WTC11 (cell line): ENCODE results near the gene OPCML.

Experiments
- ATF2 ChIP-seq: sonication (generic); formaldehyde crosslinking; IDR thresholded peaks from 2 replicates; pipeline ENCODE4 v1.8.1; 2022; ENCODE audit warnings: low read depth, missing genetic modification reagents, borderline replicate concordance
- CTCF ChIP-seq: fragments of 200-600 bp; IDR thresholded peaks from 2 replicates; pipeline ENCODE4 v1.8.0; 2022; ENCODE audit warnings: antibody characterized with exemption
- ELF4 ChIP-seq: sonication (generic); formaldehyde crosslinking; IDR thresholded peaks from 2 replicates; pipeline ENCODE4 v1.8.1; 2022; ENCODE audit warnings: low read depth, mild to moderate bottlenecking, moderate library complexity, missing genetic modification reagents
- FOXJ3 ChIP-seq: sonication (generic); formaldehyde crosslinking; IDR thresholded peaks from 2 replicates; pipeline ENCODE4 v1.9.0; 2021; ENCODE audit warnings: missing genetic modification reagents, mild to moderate bottlenecking, borderline replicate concordance
- KAT7 ChIP-seq: sonication (generic); formaldehyde crosslinking; IDR thresholded peaks from 2 replicates; pipeline ENCODE4 v1.8.1; 2023; ENCODE audit warnings: missing genetic modification reagents, mild to moderate bottlenecking, borderline replicate concordance
- NR3C1 ChIP-seq: sonication (generic); formaldehyde crosslinking; conservative IDR thresholded peaks from 2 replicates; pipeline ENCODE4 v1.8.1; 2023; ENCODE audit warnings: low read depth, mild to moderate bottlenecking, missing genetic modification reagents
- SMAD3 ChIP-seq: sonication (generic); formaldehyde crosslinking; IDR thresholded peaks from 2 replicates; pipeline ENCODE4 v1.8.0; 2022; ENCODE audit warnings: missing genetic modification reagents, mild to moderate bottlenecking, borderline replicate concordance
- TCF7 ChIP-seq: sonication (generic); formaldehyde crosslinking; IDR thresholded peaks from 2 replicates; pipeline ENCODE4 v1.8.0; 2022; ENCODE audit warnings: mild to moderate bottlenecking, low read depth, missing genetic modification reagents, moderate library complexity
- ZBTB21 ChIP-seq: sonication (generic); formaldehyde crosslinking; IDR thresholded peaks from 2 replicates; pipeline ENCODE4 v1.8.1; 2023; ENCODE audit warnings: mild to moderate bottlenecking, missing genetic modification reagents, borderline replicate concordance
- ZNF671 ChIP-seq: fragments of 250-450 bp; sonication (Bioruptor Pico); IDR thresholded peaks from 2 replicates; pipeline ENCODE4 v1.8.0; 2021; ENCODE audit warnings: mild to moderate bottlenecking
- TF ChIP-seq, protein P1 (sequence below): sonication (generic); formaldehyde crosslinking; conservative IDR thresholded peaks from 2 replicates; pipeline ENCODE4 v1.8.1; 2022; ENCODE audit warnings: mild to moderate bottlenecking, missing genetic modification reagents
- TF ChIP-seq, protein P2 (sequence below): sonication (generic); formaldehyde crosslinking; IDR thresholded peaks from 2 replicates; pipeline ENCODE4 v1.8.0; 2022; ENCODE audit warnings: mild to moderate bottlenecking, missing genetic modification reagents
- TF ChIP-seq, protein P3 (sequence below): sonication (generic); formaldehyde crosslinking; IDR thresholded peaks from 2 replicates; pipeline ENCODE4 v1.8.1; 2023; ENCODE audit warnings: mild to moderate bottlenecking, missing genetic modification reagents

DNA sequence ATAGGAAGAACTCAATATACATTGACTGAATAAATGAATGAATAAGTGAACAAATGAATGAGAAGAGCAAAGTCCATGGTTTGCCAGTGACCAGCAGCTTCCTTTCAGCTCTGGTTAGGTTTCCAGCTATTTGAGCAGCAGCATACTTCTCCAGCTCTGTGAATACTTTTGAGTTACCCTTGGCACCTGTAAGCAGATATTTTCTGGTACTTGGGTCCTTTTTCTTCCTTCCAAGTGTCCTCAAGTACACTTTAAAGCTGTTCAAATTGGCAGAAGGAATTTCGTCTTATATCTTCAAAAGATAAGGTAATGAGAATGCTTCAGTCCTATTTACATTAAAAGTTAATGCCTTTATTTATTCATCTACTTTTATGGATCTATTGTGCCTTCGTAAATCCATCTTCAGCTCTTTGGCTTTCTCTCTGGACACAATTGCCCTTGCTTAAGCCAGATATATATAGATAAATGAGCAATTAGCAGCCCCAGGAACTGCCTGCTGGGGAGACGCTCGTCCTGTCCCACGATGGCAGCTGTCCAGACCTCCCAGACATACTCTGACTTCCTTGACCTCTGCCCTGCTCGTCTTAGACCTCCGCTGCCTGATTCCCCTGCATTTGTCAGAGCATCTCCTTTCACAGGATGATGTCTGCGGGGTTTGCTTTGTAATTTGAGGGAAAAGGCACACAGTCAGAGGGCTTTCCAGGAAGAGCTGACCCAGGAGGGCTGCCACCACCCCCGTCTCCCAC, 926.3 kb downstream of the OPCML start:
- TF ChIP-seq, protein P1, sequence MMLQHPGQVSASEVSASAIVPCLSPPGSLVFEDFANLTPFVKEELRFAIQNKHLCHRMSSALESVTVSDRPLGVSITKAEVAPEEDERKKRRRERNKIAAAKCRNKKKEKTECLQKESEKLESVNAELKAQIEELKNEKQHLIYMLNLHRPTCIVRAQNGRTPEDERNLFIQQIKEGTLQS: no peak
- TF ChIP-seq ELF4 (CRISPR knock-in tag): no peak
- no peak for TF ChIP-seq CTCF
- TF ChIP-seq NR3C1 (CRISPR knock-in tag): no peak
- TF ChIP-seq FOXJ3 (CRISPR knock-in tag): no peak
- no peak for TF ChIP-seq SMAD3
- TF ChIP-seq, protein P2, sequence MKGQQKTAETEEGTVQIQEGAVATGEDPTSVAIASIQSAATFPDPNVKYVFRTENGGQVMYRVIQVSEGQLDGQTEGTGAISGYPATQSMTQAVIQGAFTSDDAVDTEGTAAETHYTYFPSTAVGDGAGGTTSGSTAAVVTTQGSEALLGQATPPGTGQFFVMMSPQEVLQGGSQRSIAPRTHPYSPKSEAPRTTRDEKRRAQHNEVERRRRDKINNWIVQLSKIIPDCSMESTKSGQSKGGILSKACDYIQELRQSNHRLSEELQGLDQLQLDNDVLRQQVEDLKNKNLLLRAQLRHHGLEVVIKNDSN (CRISPR knock-in tag): no peak
- no peak for TF ChIP-seq ZBTB21
- TF ChIP-seq ZNF671 (CRISPR knock-in tag): no peak
- TF ChIP-seq, protein P3, sequence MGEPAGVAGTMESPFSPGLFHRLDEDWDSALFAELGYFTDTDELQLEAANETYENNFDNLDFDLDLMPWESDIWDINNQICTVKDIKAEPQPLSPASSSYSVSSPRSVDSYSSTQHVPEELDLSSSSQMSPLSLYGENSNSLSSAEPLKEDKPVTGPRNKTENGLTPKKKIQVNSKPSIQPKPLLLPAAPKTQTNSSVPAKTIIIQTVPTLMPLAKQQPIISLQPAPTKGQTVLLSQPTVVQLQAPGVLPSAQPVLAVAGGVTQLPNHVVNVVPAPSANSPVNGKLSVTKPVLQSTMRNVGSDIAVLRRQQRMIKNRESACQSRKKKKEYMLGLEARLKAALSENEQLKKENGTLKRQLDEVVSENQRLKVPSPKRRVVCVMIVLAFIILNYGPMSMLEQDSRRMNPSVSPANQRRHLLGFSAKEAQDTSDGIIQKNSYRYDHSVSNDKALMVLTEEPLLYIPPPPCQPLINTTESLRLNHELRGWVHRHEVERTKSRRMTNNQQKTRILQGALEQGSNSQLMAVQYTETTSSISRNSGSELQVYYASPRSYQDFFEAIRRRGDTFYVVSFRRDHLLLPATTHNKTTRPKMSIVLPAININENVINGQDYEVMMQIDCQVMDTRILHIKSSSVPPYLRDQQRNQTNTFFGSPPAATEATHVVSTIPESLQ (CRISPR knock-in tag): no peak
- no peak for TF ChIP-seq TCF7 (CRISPR knock-in tag)
- TF ChIP-seq KAT7 (CRISPR knock-in tag): no peak
- TF ChIP-seq ATF2 (CRISPR knock-in tag): no peak
